HG03565 (cell line): ENCODE measurements around the gene SLC7A6OS.
"Not testable (repeated sequence)": the region's sequence is repeated elsewhere in the genome, so short reads cannot be mapped to it uniquely, and the experiment has no call there.

Experiments used
- ATAC-seq: cut with Tn5 transposase; IDR thresholded peaks from one replicate; pipeline ENCODE4 v1.9.1; 2021; ENCODE audit warnings: mild to moderate bottlenecking, moderate library complexity; ENCODE audit not compliant: unreplicated experiment

The SLC7A6OS gene

GRCh38 chr16:68299571-68300453 is 10.9 kb downstream of the SLC7A6OS start:
- no peak for ATAC-seq

- no peak for ATAC-seq
Observed at GRCh38 chr16:68298907-68299561, 11.7 kb downstream of the SLC7A6OS start.

- ATAC-seq = no peak
Observed at GRCh38 chr16:68298312-68298711, 12.4 kb downstream of the SLC7A6OS start.

GRCh38 chr16:68297908-68298307 is 12.8 kb downstream of the SLC7A6OS start:
- no peak for ATAC-seq

- ATAC-seq = no peak
Observed at GRCh38 chr16:68296693-68297092, 14.1 kb downstream of the SLC7A6OS start.

- ATAC-seq = no peak
Observed at GRCh38 chr16:68296291-68296690, 14.5 kb downstream of the SLC7A6OS start.

GRCh38 chr16:68292425-68292824 is 18.3 kb downstream of the SLC7A6OS start:
- no peak for ATAC-seq

GRCh38 chr16:68291227-68291626 is 19.5 kb downstream of the SLC7A6OS start:
- no peak for ATAC-seq

GRCh38 chr16:68290450-68290849 is 20.3 kb downstream of the SLC7A6OS start:
- no peak for ATAC-seq

GRCh38 chr16:68289621-68290329 is 21.0 kb downstream of the SLC7A6OS start:
- peak; percentile 77 for ATAC-seq

- ATAC-seq = no peak
Observed at GRCh38 chr16:68289202-68289601, 21.5 kb downstream of the SLC7A6OS start.

- ATAC-seq = not testable (repeated sequence)
Observed at GRCh38 chr16:68288796-68289195, 21.9 kb downstream of the SLC7A6OS start.

GRCh38 chr16:68288252-68288650 is 22.5 kb downstream of the SLC7A6OS start:
- no peak for ATAC-seq

- no peak for ATAC-seq
Observed at GRCh38 chr16:68287276-68288251, 23.2 kb downstream of the SLC7A6OS start.

- ATAC-seq = no peak
Observed at GRCh38 chr16:68286153-68287074, 24.3 kb downstream of the SLC7A6OS start.

- no peak for ATAC-seq
Observed at GRCh38 chr16:68285683-68286082, 25.1 kb downstream of the SLC7A6OS start.

GRCh38 chr16:68284847-68285246 is 25.9 kb downstream of the SLC7A6OS start:
- ATAC-seq = peak; percentile 33

- ATAC-seq = no peak
Observed at GRCh38 chr16:68283801-68284598, 26.7 kb downstream of the SLC7A6OS start.
